ENCODE results near the gene PRRG3.

Gene PRRG3

GRCh38 chrX:151746502-151746901 is 51.2 kb downstream of the PRRG3 start:
- DNase-seq, result no peak

- DNase-seq, result no peak
Measured at GRCh38 chrX:151750511-151750910, 55.3 kb downstream of the PRRG3 start.

GRCh38 chrX:151752847-151753246 is 57.6 kb downstream of the PRRG3 start:
- no peak for DNase-seq

GRCh38 chrX:151753313-151754046 is 58.2 kb downstream of the PRRG3 start:
- DNase-seq, result peak; percentile 16 to 64 (median 53)

- peak in 2 of 3 experiments; percentile 13 to 62 for DNase-seq
Measured at GRCh38 chrX:151754047-151754429, 58.8 kb downstream of the PRRG3 start.

- no peak for DNase-seq
Measured at GRCh38 chrX:151754641-151755215, 59.5 kb downstream of the PRRG3 start.

Data from NCI-H1417 (cell line).